CD14-positive monocyte (primary cell): ENCODE results near the gene TAF6. TPM values are rescaled to one million over a fixed set of nuclear protein-coding genes. Genes with fewer than 3 reads are reported as not detected.

ENCODE experiments used
- DNase-seq, 3 donors: peaks; one replicate each; pipeline ENCODE4 v3.0.0-alpha.2; 2011 to 2022
- H2AFZ ChIP-seq: 2 replicates; pipeline ENCODE4 v1.6.0; 2012; ENCODE audit warnings: mild to moderate bottlenecking, low read depth, low read length, inconsistent platforms; ENCODE audit not compliant: insufficient read depth, poor library complexity, severe bottlenecking
- H3K27ac ChIP-seq, 2 donors: 1 replicate in 1 of 2; 2 replicates in 1 of 2; pipeline ENCODE4 v1.5.1; 2012 to 2013; ENCODE audit warnings: low read length in 2 of 2, control low read depth in 1 of 2, inconsistent platforms in 1 of 2, low read depth in 1 of 2, mild to moderate bottlenecking in 1 of 2
- H3K27me3 ChIP-seq, 2 donors: one replicate each; pipeline versions ENCODE4 v1.6.0 to v1.6.1; 2011 to 2013; ENCODE audit warnings: low read length in 2 of 2; ENCODE audit not compliant: control insufficient read depth in 2 of 2, insufficient read depth in 2 of 2
- H3K36me3 ChIP-seq, 2 donors: replicated peaks in 1 of 2; 1 replicate in 1 of 2; 2 replicates in 1 of 2; pipeline versions ENCODE4 v1.5.1 to v1.6.1; 2012 to 2013; ENCODE audit warnings: low read length in 2 of 2, control low read depth in 1 of 2, inconsistent platforms in 1 of 2, mild to moderate bottlenecking in 1 of 2; ENCODE audit not compliant: insufficient read depth in 2 of 2, control insufficient read depth in 1 of 2
- H3K4me1 ChIP-seq, 2 donors: 1 replicate in 1 of 2; 2 replicates in 1 of 2; pipeline versions ENCODE4 v1.5.1 to v1.6.1; 2012 to 2013; ENCODE audit warnings: low read length in 2 of 2, control low read depth in 1 of 2, inconsistent platforms in 1 of 2, mild to moderate bottlenecking in 1 of 2, moderate library complexity in 1 of 2; ENCODE audit not compliant: insufficient read depth in 2 of 2, control insufficient read depth in 1 of 2
- H3K4me2 ChIP-seq: replicated peaks from 2 replicates; pipeline ENCODE3; 2012; ENCODE audit warnings: low read length, moderate library complexity, mild to moderate bottlenecking; ENCODE audit not compliant: poor library complexity, severe bottlenecking; ENCODE audit errors: extremely low read depth
- H3K4me3 ChIP-seq, 3 experiments: fragments of 200-600 bp in 1 of 3; sonication (generic) in 1 of 3; replicated peaks in 1 of 3; 1 replicate in 2 of 3; 2 replicates in 1 of 3; pipeline ENCODE4 v1.5.1; 2011 to 2013; ENCODE audit warnings: low read length in 3 of 3, mild to moderate bottlenecking in 3 of 3, control low read depth in 2 of 3, low read depth in 2 of 3, inconsistent platforms in 1 of 3, moderate library complexity in 1 of 3
- H3K79me2 ChIP-seq: 2 replicates; pipeline ENCODE4 v1.6.0; 2012; ENCODE audit warnings: mild to moderate bottlenecking, control low read depth, inconsistent platforms, low read length, moderate library complexity; ENCODE audit not compliant: insufficient read depth
- H3K9ac ChIP-seq: 2 replicates; pipeline ENCODE4 v1.6.0; 2017; ENCODE audit warnings: low read length, mild to moderate bottlenecking; ENCODE audit not compliant: insufficient read depth, poor library complexity, severe bottlenecking
- H3K9me3 ChIP-seq, 2 donors: replicated peaks in 1 of 2; 1 replicate in 1 of 2; 2 replicates in 1 of 2; pipeline versions ENCODE4 v1.5.1 to v1.6.1; 2012 to 2013; ENCODE audit warnings: low read length in 2 of 2, control low read depth in 1 of 2; ENCODE audit not compliant: control insufficient read depth in 1 of 2, insufficient read depth in 1 of 2
- H4K20me1 ChIP-seq: 2 replicates; pipeline ENCODE4 v1.6.0; 2012; ENCODE audit warnings: mild to moderate bottlenecking, low read length, control low read depth, moderate library complexity; ENCODE audit not compliant: insufficient read depth
- H3K27ac Mint-ChIP-seq, 7 donors: one replicate each; pipeline ENCODE4 v1.8.0; 2020; ENCODE audit warnings: mild to moderate bottlenecking in 7 of 7, mixed read lengths in 7 of 7, moderate library complexity in 6 of 7, inconsistent platforms in 2 of 7
- H3K27me3 Mint-ChIP-seq, 3 donors: one replicate each; pipeline ENCODE4 v1.8.0; 2021 to 2022; ENCODE audit warnings: low read depth in 3 of 3, mild to moderate bottlenecking in 3 of 3, mixed read lengths in 3 of 3, moderate library complexity in 3 of 3, inconsistent platforms in 1 of 3
- H3K36me3 Mint-ChIP-seq, 2 donors: one replicate each; pipeline ENCODE4 v1.8.0; 2020; ENCODE audit warnings: mixed read lengths in 2 of 2, inconsistent platforms in 1 of 2, mild to moderate bottlenecking in 1 of 2
- H3K4me1 Mint-ChIP-seq: one replicate; pipeline ENCODE4 v1.8.0; 2020; ENCODE audit warnings: mild to moderate bottlenecking, mixed read lengths
- H3K4me3 Mint-ChIP-seq, 2 donors: one replicate each; pipeline ENCODE4 v1.8.0; 2020; ENCODE audit warnings: mild to moderate bottlenecking in 2 of 2, mixed read lengths in 2 of 2, moderate library complexity in 1 of 2
- H3K9me3 Mint-ChIP-seq, 7 donors: one replicate each; pipeline ENCODE4 v1.8.0; 2020 to 2022; ENCODE audit warnings: mixed read lengths in 7 of 7, mild to moderate bottlenecking in 6 of 7, moderate library complexity in 6 of 7, inconsistent platforms in 2 of 7
- CTCF ChIP-seq: fragments of 200-600 bp; IDR thresholded peaks from one replicate; pipeline ENCODE4 v1.8.0; 2022; ENCODE audit warnings: antibody characterized with exemption, mild to moderate bottlenecking
- WGBS: methylation state at CpG from one replicate; pipeline ENCODE4 v1.1.5; 2013; ENCODE audit warnings: missing lambda C conversion rate; ENCODE audit not compliant: insufficient coverage; 5-methylcytosine and 5-hydroxymethylcytosine counted together
- intact Hi-C, 2 donors: fragments of 100-400 bp; cut with micrococcal nuclease; formaldehyde crosslinking; loops; one replicate each; pipeline versions ENCODE4 v1.15.0 to v1.15.1; 2023
- polyA plus RNA-seq, 3 donors: library from polyadenylated mRNA; depleted of rRNA in 1 of 3; unstranded in 2 of 3; stranded (reverse) in 1 of 3; fragments of 300-500 nt in 2 of 3; fragments of >200 nt in 1 of 3; fragmentation: Illumina TruSeq in 2 of 3; gene quantifications; 1 replicate in 2 of 3; 2 replicates in 1 of 3; pipeline ENCODE4 v1.2.3, GENCODE V29; 2012 to 2021

The TAF6 gene
- polyA plus RNA-seq, 3 donors = 9.6 to 28.9 (median 11.0) TPM

GRCh38 chr7:100069991-100070390, 49.2 kb downstream of the TAF6 start:
- H4K20me1 ChIP-seq = no peaks in the 10 kb centered on the region
- Mint-ChIP-seq H3K9me3 (peaks cover 29 to 43% (median 36%) of the 10 kb centered on the region in 7 donors), H3K27ac (peak overlapping the region in 1 of 7 donors; percentile 27), H3K4me1 (no peaks in the 10 kb centered on the region), H3K36me3 (peaks cover 56 to 77% of the 10 kb centered on the region in 2 donors), H3K4me3 (no peak overlapping the region), H3K27me3 (peaks cover 0 to 6% (median 0%) of the 10 kb centered on the region in 3 donors)
- intact Hi-C loops = no loop called here
- H3K9ac ChIP-seq = no peak overlapping the region
- no peak overlapping the region for H3K4me3 ChIP-seq
- no peaks in the 10 kb centered on the region for H3K79me2 ChIP-seq
- no peak overlapping the region for H3K27ac ChIP-seq
- no peaks in the 10 kb centered on the region for H3K27me3 ChIP-seq
- 92% methylated on average over 5 of the region's 5 CpGs for WGBS
- TF ChIP-seq CTCF = no peak
- H3K4me1 ChIP-seq = no peaks in the 10 kb centered on the region
- peaks cover 52 to 74% of the 10 kb centered on the region in 2 donors for H3K36me3 ChIP-seq
- H2AFZ ChIP-seq = no peak overlapping the region
- no peak for DNase-seq
- H3K4me2 ChIP-seq = no peak overlapping the region
- H3K9me3 ChIP-seq = peaks cover 38 to 40% of the 10 kb centered on the region in 2 donors

GRCh38 chr7:100066953-100067352, 52.2 kb downstream of the TAF6 start:
- Histone ChIP-seq H3K9ac (no peak overlapping the region), H3K4me2 (no peak overlapping the region), H3K27ac (no peak overlapping the region), H3K36me3 (peaks cover 40 to 66% of the 10 kb centered on the region in 2 donors), H2AFZ (no peak overlapping the region), H3K4me1 (no peaks in the 10 kb centered on the region), H4K20me1 (no peaks in the 10 kb centered on the region), H3K4me3 (no peak overlapping the region), H3K27me3 (no peaks in the 10 kb centered on the region), H3K79me2 (no peaks in the 10 kb centered on the region), H3K9me3 (peaks cover 21 to 22% of the 10 kb centered on the region in 2 donors)
- WGBS = 98% methylated on average over 6 of the region's 7 CpGs
- intact Hi-C loops = no loop called here
- no peak for TF ChIP-seq CTCF
- no peak overlapping the region for H3K4me3 Mint-ChIP-seq
- H3K27ac Mint-ChIP-seq = peak overlapping the region in 3 of 7 donors; percentile 10 to 36 (median 35)
- peaks cover 16 to 21% (median 18%) of the 10 kb centered on the region in 7 donors for H3K9me3 Mint-ChIP-seq
- peaks cover 0 to 9% (median 1%) of the 10 kb centered on the region in 3 donors for H3K27me3 Mint-ChIP-seq
- no peaks in the 10 kb centered on the region for H3K4me1 Mint-ChIP-seq
- H3K36me3 Mint-ChIP-seq = peaks cover 45 to 73% of the 10 kb centered on the region in 2 donors
- no peak for DNase-seq
